Measurements from ENCODE around the gene FAIM2.

DNA sequence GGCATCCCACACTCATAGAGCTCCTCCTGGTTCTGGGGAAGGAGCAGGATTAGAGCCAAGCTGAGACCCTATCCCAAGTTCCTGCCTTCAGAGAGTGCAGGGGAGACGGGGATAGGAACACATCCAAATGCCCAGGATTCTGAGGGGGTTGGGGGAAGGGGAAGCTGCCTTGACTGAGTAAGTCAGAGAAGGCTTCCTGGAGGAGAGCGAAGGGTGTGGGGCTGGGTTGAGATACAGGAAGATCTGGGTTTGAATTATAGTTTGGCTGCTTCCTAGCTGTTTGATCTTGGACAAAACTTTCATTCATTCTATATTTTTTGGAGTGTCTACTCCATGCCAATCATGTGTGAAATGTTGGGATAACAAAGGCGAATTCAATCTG, 38.8 kb upstream of the FAIM2 start:
- TF ChIP-seq SP1 (IDR thresholded peaks at IDR 0.05) (no peak), NFRKB (IDR thresholded peaks at IDR 0.05) (no peak)

All from HEK293T (cell line).